Astrocyte of the cerebellum (primary cell): Measurements from ENCODE around the gene MLXIP.

Source experiments
- DNase-seq: peaks from one replicate; pipeline ENCODE4 v3.0.0-alpha.2; 2011; ENCODE audit warnings: low read depth
- H3K4me3 ChIP-seq: 2 replicates; pipeline ENCODE4 v1.5.1; 2011; ENCODE audit warnings: mild to moderate bottlenecking, low read depth, low read length, moderate library complexity
- in situ Hi-C: cut with HindIII; loops from 2 replicates; pipeline ENCODE4 v1.10.0; 2017; ENCODE audit warnings: low sequenced_read_pairs
- TF ChIP-seq, protein P1 (sequence below): IDR thresholded peaks from 2 replicates; pipeline ENCODE4 v1.5.1; 2012; ENCODE audit warnings: low read length, low read depth, moderate library complexity, mild to moderate bottlenecking; ENCODE audit errors: missing control alignments

The MLXIP gene

DNA sequence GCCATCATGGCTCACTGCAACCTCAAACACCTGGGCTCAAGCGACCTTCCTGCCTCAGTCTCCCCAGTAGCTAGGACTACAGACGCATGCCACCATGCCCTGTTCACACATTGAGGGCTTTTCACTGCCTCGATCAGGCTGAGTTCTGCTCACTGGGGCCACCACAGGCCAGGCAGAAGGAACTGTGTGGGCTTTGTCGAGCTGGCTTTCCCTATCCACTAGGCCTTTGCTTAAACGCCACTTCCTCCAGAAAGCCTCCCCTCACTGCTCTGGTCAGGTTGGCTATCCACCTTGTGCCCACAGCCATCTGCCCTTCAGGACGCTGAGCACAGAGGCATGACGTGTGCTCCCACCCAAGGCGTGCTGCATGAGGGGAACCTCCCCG lies 45.2 kb downstream of the MLXIP start:
- DNase-seq: no peak
- no peak overlapping the region for H3K4me3 ChIP-seq
- in situ Hi-C loops: no loop called here
- TF ChIP-seq, protein P1, sequence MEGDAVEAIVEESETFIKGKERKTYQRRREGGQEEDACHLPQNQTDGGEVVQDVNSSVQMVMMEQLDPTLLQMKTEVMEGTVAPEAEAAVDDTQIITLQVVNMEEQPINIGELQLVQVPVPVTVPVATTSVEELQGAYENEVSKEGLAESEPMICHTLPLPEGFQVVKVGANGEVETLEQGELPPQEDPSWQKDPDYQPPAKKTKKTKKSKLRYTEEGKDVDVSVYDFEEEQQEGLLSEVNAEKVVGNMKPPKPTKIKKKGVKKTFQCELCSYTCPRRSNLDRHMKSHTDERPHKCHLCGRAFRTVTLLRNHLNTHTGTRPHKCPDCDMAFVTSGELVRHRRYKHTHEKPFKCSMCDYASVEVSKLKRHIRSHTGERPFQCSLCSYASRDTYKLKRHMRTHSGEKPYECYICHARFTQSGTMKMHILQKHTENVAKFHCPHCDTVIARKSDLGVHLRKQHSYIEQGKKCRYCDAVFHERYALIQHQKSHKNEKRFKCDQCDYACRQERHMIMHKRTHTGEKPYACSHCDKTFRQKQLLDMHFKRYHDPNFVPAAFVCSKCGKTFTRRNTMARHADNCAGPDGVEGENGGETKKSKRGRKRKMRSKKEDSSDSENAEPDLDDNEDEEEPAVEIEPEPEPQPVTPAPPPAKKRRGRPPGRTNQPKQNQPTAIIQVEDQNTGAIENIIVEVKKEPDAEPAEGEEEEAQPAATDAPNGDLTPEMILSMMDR: no peak

DNA sequence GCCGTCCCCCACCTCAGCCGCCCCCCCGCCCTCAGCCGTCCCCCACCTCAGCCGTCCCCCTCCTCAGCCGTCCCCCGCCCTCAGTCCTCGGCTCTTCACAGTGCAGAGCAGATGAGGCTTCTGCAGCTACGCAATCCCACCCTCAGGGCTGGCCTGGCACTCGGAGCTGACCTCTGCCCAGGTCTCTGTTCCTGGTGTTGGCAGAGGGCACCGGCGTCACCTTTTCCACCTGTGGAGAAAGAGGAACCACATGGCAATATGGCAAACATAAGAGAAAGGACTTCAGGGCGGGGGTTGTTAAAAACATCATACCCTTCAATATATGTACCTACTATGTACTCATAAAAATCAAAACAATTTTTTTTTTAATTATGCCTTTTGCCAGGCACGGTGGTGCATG lies 45.8 kb downstream of the MLXIP start:
- TF ChIP-seq, protein P1: no peak
- no peak for DNase-seq
- in situ Hi-C loops: no loop called here
- no peak overlapping the region for H3K4me3 ChIP-seq

DNA sequence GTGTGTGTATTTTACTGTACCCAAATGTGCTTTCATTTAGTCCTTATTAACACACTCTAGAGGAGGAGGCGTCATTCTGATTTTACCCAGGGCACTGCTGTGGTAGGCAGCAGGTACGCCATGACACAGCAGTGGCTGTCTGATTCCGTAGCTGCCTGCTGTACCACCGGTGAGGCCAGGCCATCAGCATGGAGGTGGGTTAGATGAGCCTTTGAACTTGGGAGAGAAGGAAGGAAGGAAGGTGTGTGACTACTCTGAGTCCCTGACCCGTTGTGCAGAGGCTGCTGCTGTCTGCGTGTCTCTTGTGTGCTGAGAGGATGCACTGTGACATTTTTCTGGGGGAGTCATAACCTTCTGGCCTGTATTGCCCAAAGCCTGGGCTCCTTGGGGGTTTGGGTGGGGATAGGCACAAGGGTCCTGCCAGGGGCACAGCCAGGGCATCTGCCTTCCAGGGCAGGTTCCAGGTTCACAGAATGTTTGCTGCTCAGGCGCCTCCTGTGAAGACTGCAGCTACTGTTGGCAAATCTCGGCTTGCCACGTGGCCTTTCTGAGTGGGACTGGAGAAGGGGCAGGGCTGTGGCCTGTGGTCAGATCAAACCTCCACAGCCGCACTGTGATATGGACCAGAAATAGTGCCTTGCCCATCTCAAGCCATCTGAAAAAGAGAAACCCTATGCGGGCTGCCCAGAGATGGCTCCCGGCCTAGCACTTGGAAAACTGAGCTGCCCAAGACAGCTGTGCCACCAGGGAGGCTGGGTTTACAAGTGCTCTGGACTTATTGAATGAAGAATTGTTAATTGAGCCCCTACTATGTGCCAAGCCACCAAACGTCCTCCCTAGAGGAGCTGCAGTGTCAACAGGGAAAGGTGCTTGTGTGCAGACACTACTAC lies 47.1 kb downstream of the MLXIP start:
- H3K4me3 ChIP-seq: no peak overlapping the region
- DNase-seq: no peak
- TF ChIP-seq, protein P1: no peak
- in situ Hi-C loops: no loop called here

DNA sequence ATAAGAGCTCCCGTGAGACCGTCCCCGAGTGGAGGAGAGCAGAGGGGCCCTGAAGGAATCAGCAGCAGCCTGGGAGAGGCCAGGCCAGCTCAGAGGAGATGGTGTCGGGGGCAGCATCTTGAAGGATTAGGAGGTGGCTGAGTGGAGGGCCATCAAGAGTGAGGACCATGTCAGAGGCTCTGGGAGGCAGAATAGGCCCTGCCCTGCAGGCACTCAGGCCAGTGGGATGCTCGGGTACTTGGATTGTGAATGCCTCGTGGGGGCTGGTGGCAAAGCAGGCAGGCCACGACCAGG lies 47.7 kb downstream of the MLXIP start:
- TF ChIP-seq, protein P1: no peak
- no peak for DNase-seq
- in situ Hi-C loops: no loop called here
- H3K4me3 ChIP-seq: no peak overlapping the region

DNA sequence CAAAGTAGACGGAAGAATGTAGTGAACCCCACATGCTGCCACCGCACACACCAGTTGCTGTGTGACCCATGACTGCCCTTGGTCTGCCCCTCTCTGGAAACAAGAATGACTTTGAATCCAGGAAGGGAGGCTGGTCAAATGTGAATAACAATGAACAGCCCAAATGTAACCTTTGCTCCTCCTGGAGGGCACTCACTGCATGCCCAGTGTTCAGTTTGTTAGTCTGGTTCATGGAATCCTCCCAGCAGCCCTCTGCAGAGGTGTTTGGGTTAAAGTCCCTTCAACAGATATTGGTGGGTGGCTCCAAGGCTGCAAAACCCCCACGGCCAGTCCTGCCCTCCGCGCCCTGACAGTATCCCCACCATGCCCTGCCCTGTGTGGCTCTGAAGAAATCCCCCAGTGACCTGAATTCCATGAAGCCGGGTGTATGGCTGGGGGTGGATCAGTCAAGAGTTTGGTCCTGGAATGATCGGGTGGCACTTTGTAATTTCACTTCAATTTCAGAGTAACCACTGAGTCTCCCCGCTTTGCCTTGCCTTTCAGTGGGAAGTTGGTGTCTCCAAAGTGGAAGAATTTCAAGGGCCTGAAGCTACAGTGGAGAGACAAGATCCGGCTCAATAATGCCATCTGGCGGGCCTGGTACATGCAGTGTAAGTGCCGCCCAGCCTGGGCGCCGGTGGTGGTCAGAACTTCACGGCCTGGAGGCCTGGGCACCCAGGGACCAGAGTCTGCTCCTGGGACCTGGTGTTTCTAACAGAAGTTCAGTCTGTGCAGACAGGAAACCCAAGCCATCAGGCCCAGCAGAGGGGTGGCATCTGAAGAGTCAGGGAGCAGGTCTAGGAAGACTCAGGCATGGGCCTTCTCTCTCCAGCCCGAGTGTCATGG lies 48.4 kb downstream of the MLXIP start:
- TF ChIP-seq, protein P1: no peak
- DNase-seq: no peak
- no peak overlapping the region for H3K4me3 ChIP-seq
- in situ Hi-C loops: no loop called here

DNA sequence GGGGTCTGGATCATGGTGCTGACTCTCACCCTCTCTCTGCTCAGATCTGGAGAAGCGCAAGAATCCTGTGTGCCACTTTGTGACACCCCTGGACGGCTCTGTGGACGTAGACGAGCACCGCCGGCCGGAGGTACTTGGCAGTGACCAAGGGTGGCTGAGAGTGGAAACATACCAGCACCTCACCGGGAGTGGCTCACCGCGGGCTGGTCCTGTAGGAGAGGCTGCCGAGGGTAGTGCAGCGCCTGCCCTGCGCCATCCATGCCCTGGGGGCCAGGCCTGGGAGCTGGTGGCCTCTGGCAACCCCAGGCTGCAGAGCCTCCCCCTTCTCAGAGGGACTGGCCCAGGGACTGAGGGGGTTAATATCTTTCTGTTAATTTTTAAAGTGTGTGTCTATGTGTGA lies 49.3 kb downstream of the MLXIP start:
- H3K4me3 ChIP-seq: no peak overlapping the region
- DNase-seq: no peak
- TF ChIP-seq, protein P1: no peak
- in situ Hi-C loops: no loop called here
